Smooth muscle cell (in vitro differentiated cells): ENCODE results near the gene PNLIPRP2. TPM values are rescaled to one million over a fixed set of nuclear protein-coding genes. Genes with fewer than 3 reads are reported as not detected.

Experiments used
- DNase-seq: peaks from one replicate; lab custom pipeline; 2025; ENCODE audit not compliant: unreplicated experiment; lab: John Stamatoyannopoulos, UW
- H2AFZ ChIP-seq: fragments of 200-600 bp; sonication (generic); 2 replicates; pipeline ENCODE4 v1.6.0; 2016; ENCODE audit warnings: antibody characterized with exemption, low read depth, mild to moderate bottlenecking
- H3F3A ChIP-seq: fragments of 200-600 bp; sonication (generic); 2 replicates; pipeline ENCODE4 v1.6.0; 2017; ENCODE audit warnings: antibody characterized with exemption, low read depth
- H3K27ac ChIP-seq: fragments of 200-600 bp; sonication (generic); 2 replicates; pipeline ENCODE4 v1.5.1; 2016; ENCODE audit warnings: low read depth, mild to moderate bottlenecking
- H3K27me3 ChIP-seq: fragments of 200-600 bp; sonication (generic); 2 replicates; pipeline ENCODE4 v1.6.1; 2016; ENCODE audit warnings: low read depth, mild to moderate bottlenecking
- H3K36me3 ChIP-seq: fragments of 200-600 bp; sonication (generic); 2 replicates; pipeline ENCODE4 v1.5.1; 2016; ENCODE audit warnings: low read depth
- H3K4me1 ChIP-seq: fragments of 200-600 bp; sonication (generic); 2 replicates; pipeline ENCODE4 v1.5.1; 2016; ENCODE audit warnings: low read depth
- H3K4me2 ChIP-seq: fragments of 200-600 bp; sonication (generic); 2 replicates; pipeline ENCODE4 v1.6.0; 2016; ENCODE audit warnings: mild to moderate bottlenecking
- H3K4me3 ChIP-seq: fragments of 200-600 bp; sonication (generic); 2 replicates; pipeline ENCODE4 v1.5.1; 2016; ENCODE audit warnings: mild to moderate bottlenecking
- H3K79me2 ChIP-seq: fragments of 200-600 bp; sonication (generic); 2 replicates; pipeline ENCODE4 v1.6.0; 2016; ENCODE audit warnings: low read depth, mild to moderate bottlenecking
- H3K9ac ChIP-seq: fragments of 200-600 bp; sonication (generic); 2 replicates; pipeline ENCODE4 v1.6.0; 2016; ENCODE audit warnings: low read depth
- H3K9me3 ChIP-seq: fragments of 200-600 bp; sonication (generic); replicated peaks from 2 replicates; pipeline ENCODE4 v1.5.1; 2016; ENCODE audit warnings: low read depth
- H4K20me1 ChIP-seq: fragments of 200-600 bp; sonication (generic); 2 replicates; pipeline ENCODE4 v1.6.0; 2016; ENCODE audit warnings: low read depth
- CTCF ChIP-seq: fragments of 200-600 bp; sonication (generic); IDR thresholded peaks from 2 replicates; pipeline ENCODE4 v1.5.1; 2017; ENCODE audit warnings: borderline replicate concordance, mild to moderate bottlenecking, antibody characterized with exemption; ENCODE audit not compliant: insufficient read depth, poor library complexity, severe bottlenecking
- WGBS: methylation state at CpG from one replicate; pipeline ENCODE4 v1.1.7; 2016; ENCODE audit warnings: low lambda C conversion rate; 5-methylcytosine and 5-hydroxymethylcytosine counted together
- polyA plus RNA-seq: library from polyadenylated mRNA; unstranded; fragments of >200 nt; fragmentation: Nextera tagmentation; extraction: Ambion mirVana; gene quantifications from 2 replicates; pipeline ENCODE4 v1.2.1, GENCODE V29; 2016
- total RNA-seq: library from RNA; depleted of rRNA; stranded (reverse); fragments of >200 nt; gene quantifications from 2 replicates; pipeline ENCODE4 v1.2.3, GENCODE V29; 2014

PNLIPRP2 gene
- total and polyA plus RNA-seq, 2 experiments from 2014 or later: not detected

DNA sequence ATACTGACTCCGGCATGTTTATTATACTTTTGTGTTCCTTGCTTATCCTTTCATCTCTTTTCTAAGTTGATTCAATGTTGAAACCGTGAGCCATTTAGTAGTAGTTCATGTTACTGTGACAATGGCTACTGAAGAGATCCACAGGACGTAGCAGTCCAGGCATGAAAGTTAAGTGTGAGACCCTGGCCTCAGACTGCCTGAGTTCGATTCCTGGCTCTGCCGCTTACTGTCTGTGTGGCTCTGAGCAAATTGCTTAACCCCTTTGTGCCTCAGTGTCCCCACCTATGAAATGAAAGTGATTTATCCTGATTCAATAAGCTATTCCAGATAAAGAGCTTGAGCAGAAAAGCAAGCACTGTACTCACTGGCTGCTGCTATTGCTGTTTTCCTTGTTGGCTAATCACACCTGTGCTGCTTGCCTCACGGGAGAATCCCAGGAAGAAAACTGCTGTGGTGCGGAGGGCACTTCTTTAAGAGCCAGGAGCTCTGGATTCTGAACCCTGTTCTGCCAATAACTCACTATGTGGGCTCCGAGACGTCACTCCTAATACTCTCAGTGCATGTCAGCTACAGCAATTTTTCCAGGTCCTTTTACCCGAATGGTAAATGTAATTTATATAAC, 38.4 kb downstream of the PNLIPRP2 start:
- WGBS: 92% methylated on average over 10 of the region's 10 CpGs
- H3K9me3 ChIP-seq: no peaks in the 10 kb centered on the region
- no peak overlapping the region for H2AFZ ChIP-seq
- H3F3A ChIP-seq: no peaks in the 10 kb centered on the region
- no peak overlapping the region for H3K4me3 ChIP-seq
- no peaks in the 10 kb centered on the region for H4K20me1 ChIP-seq
- H3K27me3 ChIP-seq: peaks cover 3% of the 10 kb centered on the region
- H3K4me2 ChIP-seq: no peak overlapping the region
- H3K36me3 ChIP-seq: no peaks in the 10 kb centered on the region
- DNase-seq: no peak
- H3K79me2 ChIP-seq: no peaks in the 10 kb centered on the region
- no peaks in the 10 kb centered on the region for H3K4me1 ChIP-seq
- H3K9ac ChIP-seq: no peak overlapping the region
- no peak for TF ChIP-seq CTCF
- H3K27ac ChIP-seq: no peak overlapping the region

DNA sequence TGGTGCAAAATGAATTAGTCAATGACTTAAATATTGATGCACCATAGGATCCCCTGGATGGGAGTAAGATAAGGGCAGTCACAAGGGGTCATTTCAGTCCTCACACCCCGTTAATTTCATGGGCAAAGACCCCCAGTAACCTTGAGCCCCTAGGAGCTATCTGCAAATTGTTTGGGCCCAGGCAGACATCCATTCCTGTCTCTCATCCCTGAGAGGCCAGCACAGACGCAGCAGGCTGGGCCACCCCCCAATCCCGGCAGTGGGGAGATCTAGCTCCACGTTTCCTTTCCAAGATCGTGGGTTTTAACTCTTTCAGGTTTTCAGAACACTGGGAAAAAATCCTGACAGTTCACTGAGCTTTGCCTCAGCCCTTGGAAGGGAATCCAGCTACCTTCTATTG, 40.1 kb downstream of the PNLIPRP2 start:
- Histone ChIP-seq H3K4me2 (no peak overlapping the region), H3K79me2 (no peaks in the 10 kb centered on the region), H3K4me3 (no peak overlapping the region), H3K9me3 (no peaks in the 10 kb centered on the region), H2AFZ (no peak overlapping the region), H4K20me1 (no peaks in the 10 kb centered on the region), H3K27me3 (no peaks in the 10 kb centered on the region), H3K4me1 (no peaks in the 10 kb centered on the region), H3K9ac (no peak overlapping the region), H3K36me3 (no peaks in the 10 kb centered on the region), H3F3A (no peaks in the 10 kb centered on the region), H3K27ac (no peak overlapping the region)
- WGBS: 65% methylated on average over 5 of the region's 5 CpGs
- TF ChIP-seq CTCF: no peak
- DNase-seq: no peak

- H3K9me3 ChIP-seq: no peaks in the 10 kb centered on the region
- H3K4me3 ChIP-seq: no peak overlapping the region
- no peak overlapping the region for H3K9ac ChIP-seq
- no peak overlapping the region for H3K4me2 ChIP-seq
- H2AFZ ChIP-seq: no peak overlapping the region
- no peak for TF ChIP-seq CTCF
- no peaks in the 10 kb centered on the region for H3K4me1 ChIP-seq
- no peak overlapping the region for H3K27ac ChIP-seq
- no peaks in the 10 kb centered on the region for H3F3A ChIP-seq
- no peaks in the 10 kb centered on the region for H3K79me2 ChIP-seq
- DNase-seq: no peak
- 92% methylated on average over 7 of the region's 7 CpGs for WGBS
- no peaks in the 10 kb centered on the region for H3K27me3 ChIP-seq
- H4K20me1 ChIP-seq: no peaks in the 10 kb centered on the region
- no peaks in the 10 kb centered on the region for H3K36me3 ChIP-seq
Measured at GRCh38 chr10:116663342-116663741, 42.6 kb downstream of the PNLIPRP2 start.

DNA sequence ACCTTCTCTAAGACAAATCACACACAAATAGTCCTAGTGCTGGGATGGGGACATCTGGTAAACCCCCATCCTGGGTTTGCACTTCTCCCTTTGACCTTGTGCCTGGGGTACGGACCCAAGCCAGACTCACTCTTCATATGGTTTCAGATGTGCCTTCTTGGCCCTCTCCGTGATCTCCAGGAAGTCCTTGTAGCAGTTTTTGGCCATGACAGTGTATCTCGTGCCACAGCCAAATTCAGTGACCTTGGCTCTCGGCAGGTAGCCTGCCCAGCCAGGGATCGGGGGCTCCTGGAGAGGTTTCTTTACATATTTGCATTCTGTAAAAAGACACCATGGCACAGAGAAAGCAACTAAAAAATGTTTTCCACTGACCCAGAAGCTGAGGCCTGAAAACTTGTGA, 43.9 kb downstream of the PNLIPRP2 start:
- no peaks in the 10 kb centered on the region for H3K9me3 ChIP-seq
- no peak overlapping the region for H3K4me2 ChIP-seq
- H3K27ac ChIP-seq: no peak overlapping the region
- H3K9ac ChIP-seq: no peak overlapping the region
- no peaks in the 10 kb centered on the region for H3F3A ChIP-seq
- no peaks in the 10 kb centered on the region for H4K20me1 ChIP-seq
- no peaks in the 10 kb centered on the region for H3K79me2 ChIP-seq
- H3K36me3 ChIP-seq: no peaks in the 10 kb centered on the region
- WGBS: 94% methylated on average over 5 of the region's 5 CpGs
- peaks cover 3% of the 10 kb centered on the region for H3K4me1 ChIP-seq
- H3K27me3 ChIP-seq: no peaks in the 10 kb centered on the region
- no peak overlapping the region for H2AFZ ChIP-seq
- H3K4me3 ChIP-seq: no peak overlapping the region
- TF ChIP-seq CTCF: no peak
- no peak for DNase-seq
